Suprapubic skin (tissue), 4 donors: ENCODE measurements around the gene STRADB. TPM values are rescaled to one million over a fixed set of nuclear protein-coding genes. Genes with fewer than 3 reads are reported as not detected.
"Not testable (repeated sequence)": the region's sequence is repeated elsewhere in the genome, so short reads cannot be mapped to it uniquely, and the experiment has no call there.

Experiments used
- DNase-seq, 2 donors: peaks; one replicate each; pipeline ENCODE4 v3.0.0-alpha.2; 2019; ENCODE audit warnings: low spot score in 2 of 2
- H3K27ac ChIP-seq: fragments of 200-600 bp; sonication (generic); one replicate; pipeline ENCODE4 v1.5.1; 2019
- H3K27me3 ChIP-seq: fragments of 200-600 bp; sonication (generic); one replicate; pipeline ENCODE4 v1.5.1; 2019
- H3K36me3 ChIP-seq: fragments of 200-600 bp; sonication (generic); one replicate; pipeline ENCODE4 v1.5.1; 2019
- H3K4me1 ChIP-seq: fragments of 200-600 bp; sonication (generic); one replicate; pipeline ENCODE4 v1.5.1; 2019
- H3K4me3 ChIP-seq: fragments of 200-600 bp; sonication (generic); one replicate; pipeline ENCODE4 v1.5.1; 2019; ENCODE audit warnings: mild to moderate bottlenecking
- H3K9me3 ChIP-seq: fragments of 200-600 bp; sonication (generic); one replicate; pipeline ENCODE4 v1.5.1; 2019
- CTCF ChIP-seq, 2 donors: fragments of 200-600 bp in 1 of 2; fragments of 450-650 bp in 1 of 2; sonication (generic) in 1 of 2; IDR thresholded peaks; one replicate each; pipeline ENCODE4 v1.5.1; 2016 to 2019; ENCODE audit warnings: antibody characterized with exemption in 2 of 2, mild to moderate bottlenecking in 1 of 2, moderate library complexity in 1 of 2
- EP300 ChIP-seq: sonication (generic); formaldehyde crosslinking; IDR thresholded peaks from one replicate; pipeline ENCODE4 v1.6.1; 2017; ENCODE audit warnings: antibody characterized with exemption
- POLR2A ChIP-seq, 2 donors: fragments of 450-650 bp; IDR thresholded peaks; one replicate each; pipeline ENCODE4 v1.6.1; 2017; ENCODE audit warnings: antibody characterized with exemption in 2 of 2, mild to moderate bottlenecking in 2 of 2, moderate library complexity in 2 of 2
- POLR2AphosphoS5 ChIP-seq, 3 donors: sonication (generic); formaldehyde crosslinking; IDR thresholded peaks; one replicate each; pipeline ENCODE4 v1.6.1; 2017; ENCODE audit warnings: antibody characterized with exemption in 3 of 3
- WGBS: methylation state at CpG from one replicate; pipeline ENCODE4 v1.1.5; 2018; 5-methylcytosine and 5-hydroxymethylcytosine counted together
- total RNA-seq, 4 donors: library from RNA; depleted of rRNA; stranded (reverse); fragments of >200 nt; gene quantifications; one replicate each; pipeline ENCODE4 v1.1.0, GENCODE V29; 2016

Gene STRADB
- total RNA-seq, 4 donors from 2014 or later: 5.8 to 23.3 (median 9.3) TPM

- H3K9me3 ChIP-seq: no peaks in the 10 kb centered on the region
- no peak overlapping the region for H3K4me3 ChIP-seq
- WGBS: 82% methylated on average over 2 of the region's 4 CpGs
- TF ChIP-seq EP300: no peak
- TF ChIP-seq POLR2A (IDR thresholded peaks at IDR 0.05): no peak
- TF ChIP-seq CTCF (IDR thresholded peaks at IDR 0.05): no peak
- TF ChIP-seq POLR2AphosphoS5 (IDR thresholded peaks at IDR 0.05): no peak
- H3K27me3 ChIP-seq: no peaks in the 10 kb centered on the region
- H3K27ac ChIP-seq: no peak overlapping the region
- no peaks in the 10 kb centered on the region for H3K4me1 ChIP-seq
- no peak for DNase-seq
- peaks cover 15% of the 10 kb centered on the region for H3K36me3 ChIP-seq
Measured at GRCh38 chr2:201482543-201482942, 31.0 kb downstream of the STRADB start.

GRCh38 chr2:201483342-201483741, 31.8 kb downstream of the STRADB start:
- Histone ChIP-seq H3K27me3 (no peaks in the 10 kb centered on the region), H3K4me3 (no peak overlapping the region), H3K9me3 (no peaks in the 10 kb centered on the region), H3K4me1 (no peaks in the 10 kb centered on the region), H3K27ac (no peak overlapping the region), H3K36me3 (peaks cover 8% of the 10 kb centered on the region)
- no peak for DNase-seq
- no peak for TF ChIP-seq CTCF (IDR thresholded peaks at IDR 0.05)
- no peak for TF ChIP-seq POLR2A (IDR thresholded peaks at IDR 0.05)
- TF ChIP-seq EP300: no peak
- TF ChIP-seq POLR2AphosphoS5 (IDR thresholded peaks at IDR 0.05): no peak
- WGBS: 0% methylated on average over 1 of the region's 1 CpG

GRCh38 chr2:201483758-201484157, 32.2 kb downstream of the STRADB start:
- H3K4me3 ChIP-seq: not testable (repeated sequence)
- WGBS: 87% methylated on average over 4 of the region's 4 CpGs

GRCh38 chr2:201484805-201485204, 33.3 kb downstream of the STRADB start:
- no peak for DNase-seq
- TF ChIP-seq EP300 (no peak), POLR2AphosphoS5 (IDR thresholded peaks at IDR 0.05) (no peak), POLR2A (IDR thresholded peaks at IDR 0.05) (no peak), CTCF (IDR thresholded peaks at IDR 0.05) (no peak)
- H3K27ac ChIP-seq: no peak overlapping the region
- 52% methylated on average over 4 of the region's 4 CpGs for WGBS
- no peaks in the 10 kb centered on the region for H3K9me3 ChIP-seq
- H3K4me3 ChIP-seq: no peak overlapping the region
- H3K4me1 ChIP-seq: no peaks in the 10 kb centered on the region
- H3K36me3 ChIP-seq: no peaks in the 10 kb centered on the region
- H3K27me3 ChIP-seq: no peaks in the 10 kb centered on the region

More at GRCh38 chr2:201483758-201484157, 32.2 kb downstream of the STRADB start:
- H3K4me1 ChIP-seq, H3K27me3 ChIP-seq, H3K27ac ChIP-seq, DNase-seq, H3K36me3 ChIP-seq, H3K9me3 ChIP-seq: not testable (repeated sequence)

GRCh38 chr2:201490291-201490690, 38.8 kb downstream of the STRADB start:
- no peaks in the 10 kb centered on the region for H3K9me3 ChIP-seq
- TF ChIP-seq EP300 (no peak), CTCF (IDR thresholded peaks at IDR 0.05) (no peak), POLR2A (IDR thresholded peaks at IDR 0.05) (no peak), POLR2AphosphoS5 (IDR thresholded peaks at IDR 0.05) (no peak)
- no peak for DNase-seq
- H3K27me3 ChIP-seq: no peaks in the 10 kb centered on the region
- 92% methylated on average over 4 of the region's 4 CpGs for WGBS
- no peaks in the 10 kb centered on the region for H3K36me3 ChIP-seq
- H3K27ac ChIP-seq: no peak overlapping the region
- no peak overlapping the region for H3K4me3 ChIP-seq
- H3K4me1 ChIP-seq: no peaks in the 10 kb centered on the region

- no peak for TF ChIP-seq CTCF (IDR thresholded peaks at IDR 0.05)
- no peak for TF ChIP-seq POLR2AphosphoS5 (IDR thresholded peaks at IDR 0.05)
- TF ChIP-seq POLR2A (IDR thresholded peaks at IDR 0.05): no peak
- TF ChIP-seq EP300: no peak
- WGBS: 86% methylated on average over 1 of the region's 1 CpG
- H3K9me3 ChIP-seq: no peaks in the 10 kb centered on the region
- no peaks in the 10 kb centered on the region for H3K4me1 ChIP-seq
- no peak for DNase-seq
- no peak overlapping the region for H3K4me3 ChIP-seq
- no peaks in the 10 kb centered on the region for H3K36me3 ChIP-seq
- H3K27me3 ChIP-seq: no peaks in the 10 kb centered on the region
- no peak overlapping the region for H3K27ac ChIP-seq
Measured at GRCh38 chr2:201496785-201497184, 45.2 kb downstream of the STRADB start.
